IPS-20b (cell line): ENCODE results near the gene HDAC7.
"Not testable (repeated sequence)": the region's sequence is repeated elsewhere in the genome, so short reads cannot be mapped to it uniquely, and the experiment has no call there.

Source experiments
- H3K27ac ChIP-seq: one replicate; pipeline ENCODE4 v1.5.1; 2013; ENCODE audit warnings: low read length
- H3K27me3 ChIP-seq: 2 replicates; pipeline ENCODE4 v1.6.1; 2013; ENCODE audit warnings: mild to moderate bottlenecking, low read length, inconsistent platforms; ENCODE audit not compliant: insufficient read depth
- H3K36me3 ChIP-seq: 2 replicates; pipeline ENCODE4 v1.6.1; 2013; ENCODE audit warnings: low read depth, mild to moderate bottlenecking, inconsistent platforms, low read length, moderate library complexity; ENCODE audit not compliant: insufficient read depth
- H3K4me1 ChIP-seq: 2 replicates; pipeline ENCODE4 v1.6.1; 2013; ENCODE audit warnings: mild to moderate bottlenecking, control low read depth, inconsistent platforms, low read length, moderate library complexity; ENCODE audit not compliant: insufficient read depth
- H3K4me3 ChIP-seq: 2 replicates; pipeline ENCODE4 v1.5.1; 2013; ENCODE audit warnings: mild to moderate bottlenecking, low read length, inconsistent platforms
- H3K9ac ChIP-seq: 2 replicates; pipeline ENCODE4 v1.6.1; 2013; ENCODE audit warnings: low read depth, mild to moderate bottlenecking, inconsistent platforms, low read length, moderate library complexity
- H3K9me3 ChIP-seq: 2 replicates; pipeline ENCODE4 v1.6.1; 2013; ENCODE audit warnings: mild to moderate bottlenecking, low read depth, low read length, inconsistent platforms; ENCODE audit not compliant: insufficient read depth

Gene HDAC7

GRCh38 chr12:47817272-47818006 is 2.3 kb downstream of the HDAC7 start:
- peaks cover 10% of the 10 kb centered on the region; the same call in 1 of the 2 replicates for H3K36me3 ChIP-seq
- H3K27ac ChIP-seq, result no peak overlapping the region
- H3K4me3 ChIP-seq, result peak overlapping the region; percentile 93; the same call in 1 of the 2 replicates
- peaks cover 14% of the 10 kb centered on the region; the same call in 1 of the 2 replicates for H3K27me3 ChIP-seq
- H3K9me3 ChIP-seq, result no peaks in the 10 kb centered on the region
- peaks cover 54% of the 10 kb centered on the region for H3K4me1 ChIP-seq
- H3K9ac ChIP-seq, result peak overlapping the region; percentile 45; the same call in 1 of the 2 replicates

- H3K4me1 ChIP-seq, result peaks cover 57% of the 10 kb centered on the region
- no peak overlapping the region for H3K27ac ChIP-seq
- H3K9ac ChIP-seq, result peak overlapping the region; percentile 45; the same call in 1 of the 2 replicates
Measured at GRCh38 chr12:47816403-47817271, 3.1 kb downstream of the HDAC7 start.

GRCh38 chr12:47815447-47815846 is 4.3 kb downstream of the HDAC7 start:
- H3K27ac ChIP-seq, H3K9ac ChIP-seq, H3K4me3 ChIP-seq, H3K9me3 ChIP-seq, H3K27me3 ChIP-seq: not testable (repeated sequence)
- peaks cover 10% of the 10 kb centered on the region; the same call in 1 of the 2 replicates for H3K36me3 ChIP-seq
- peaks cover 58% of the 10 kb centered on the region for H3K4me1 ChIP-seq

More at GRCh38 chr12:47816403-47817271, 3.1 kb downstream of the HDAC7 start:
- H3K4me3 ChIP-seq, result peak overlapping the region; percentile 34; the same call in 1 of the 2 replicates
- H3K36me3 ChIP-seq, result peaks cover 10% of the 10 kb centered on the region; the same call in 1 of the 2 replicates
- 0 out of 2 replicates have a peak, but pooled peaks cover 6% of the 10 kb centered on the region for H3K27me3 ChIP-seq
- no peaks in the 10 kb centered on the region for H3K9me3 ChIP-seq

GRCh38 chr12:47814539-47815170 is 5.0 kb downstream of the HDAC7 start:
- Histone ChIP-seq H3K36me3 (peaks cover 10% of the 10 kb centered on the region; the same call in 1 of the 2 replicates), H3K4me1 (peaks cover 63% of the 10 kb centered on the region), H3K9me3 (no peaks in the 10 kb centered on the region), H3K4me3 (no peak overlapping the region), H3K27ac (no peak overlapping the region), H3K9ac (no peak overlapping the region), H3K27me3 (no peaks in the 10 kb centered on the region)

- Histone ChIP-seq H3K27me3 (no peaks in the 10 kb centered on the region), H3K9me3 (no peaks in the 10 kb centered on the region), H3K27ac (peak overlapping the region; percentile 50), H3K4me3 (peak overlapping the region; percentile 57; the same call in 1 of the 2 replicates), H3K9ac (peak overlapping the region; percentile 60; the same call in 1 of the 2 replicates), H3K36me3 (peaks cover 10% of the 10 kb centered on the region; the same call in 1 of the 2 replicates), H3K4me1 (peaks cover 68% of the 10 kb centered on the region)
Measured at GRCh38 chr12:47813511-47814196, 6.0 kb downstream of the HDAC7 start.

- Histone ChIP-seq H3K4me1 (peaks cover 68% of the 10 kb centered on the region), H3K36me3 (peaks cover 8% of the 10 kb centered on the region; the same call in 1 of the 2 replicates), H3K27ac (peak overlapping the region; percentile 50), H3K9ac (peak overlapping the region; percentile 60; the same call in 1 of the 2 replicates), H3K9me3 (no peaks in the 10 kb centered on the region), H3K27me3 (no peaks in the 10 kb centered on the region), H3K4me3 (peak overlapping the region; percentile 57)
Measured at GRCh38 chr12:47812797-47813510, 6.7 kb downstream of the HDAC7 start.

GRCh38 chr12:47811581-47812484 is 7.9 kb downstream of the HDAC7 start:
- Histone ChIP-seq H3K4me3 (peak overlapping the region; percentile 44; the same call in 1 of the 2 replicates), H3K36me3 (0 out of 2 replicates have a peak, but pooled peaks cover 4% of the 10 kb centered on the region), H3K9me3 (no peaks in the 10 kb centered on the region), H3K9ac (peak overlapping the region; percentile 54; the same call in 1 of the 2 replicates), H3K27ac (peak overlapping the region; percentile 6), H3K27me3 (no peaks in the 10 kb centered on the region), H3K4me1 (peaks cover 57% of the 10 kb centered on the region)

- H3K27me3 ChIP-seq, result no peaks in the 10 kb centered on the region
- H3K9ac ChIP-seq, result peak overlapping the region; percentile 43; the same call in 1 of the 2 replicates
- peak overlapping the region; percentile 12; the same call in 1 of the 2 replicates for H3K4me3 ChIP-seq
- no peak overlapping the region for H3K27ac ChIP-seq
- peaks cover 51% of the 10 kb centered on the region for H3K4me1 ChIP-seq
- no peaks in the 10 kb centered on the region for H3K9me3 ChIP-seq
- H3K36me3 ChIP-seq, result peaks cover 5% of the 10 kb centered on the region; the same call in 1 of the 2 replicates
Measured at GRCh38 chr12:47811072-47811396, 8.7 kb downstream of the HDAC7 start.

- H3K27me3 ChIP-seq, H3K9ac ChIP-seq, H3K9me3 ChIP-seq, H3K27ac ChIP-seq, H3K4me3 ChIP-seq: not testable (repeated sequence)
- Histone ChIP-seq H3K36me3 (peaks cover 13% of the 10 kb centered on the region), H3K4me1 (peaks cover 49% of the 10 kb centered on the region)
Measured at GRCh38 chr12:47809518-47809917, 10.2 kb downstream of the HDAC7 start.
